Upper lobe of left lung (tissue), 6 donors: Measurements from ENCODE around the gene EFHC2. TPM values are rescaled to one million over a fixed set of nuclear protein-coding genes. Genes with fewer than 3 reads are reported as not detected.

ENCODE experiments used
- ATAC-seq, 2 donors: fragments of 200-7000 bp; cut with Tn5 transposase; one replicate each; pipeline ENCODE4 v1.9.1; 2022; ENCODE audit warnings: mild to moderate bottlenecking in 2 of 2, moderate library complexity in 2 of 2; ENCODE audit not compliant: low FRiP score in 2 of 2
- DNase-seq, 2 donors: peaks; one replicate each; pipeline ENCODE4 v3.0.0-alpha.2; 2019 to 2020
- H3K27ac ChIP-seq, 4 donors: fragments of 200-600 bp; sonication (generic); one replicate each; pipeline ENCODE4 v1.5.1; 2016 to 2019
- H3K27me3 ChIP-seq, 4 donors: fragments of 200-600 bp; sonication (generic); one replicate each; pipeline ENCODE4 v1.5.1; 2017 to 2019
- H3K36me3 ChIP-seq, 4 donors: fragments of 200-600 bp; sonication (generic); one replicate each; pipeline ENCODE4 v1.5.1; 2016 to 2019
- H3K4me1 ChIP-seq, 4 donors: fragments of 200-600 bp; sonication (generic); one replicate each; pipeline ENCODE4 v1.5.1; 2018 to 2019
- H3K4me3 ChIP-seq, 4 donors: fragments of 200-600 bp; sonication (generic); one replicate each; pipeline ENCODE4 v1.5.1; 2017 to 2019; ENCODE audit warnings: mild to moderate bottlenecking in 2 of 4, moderate library complexity in 1 of 4
- H3K9me3 ChIP-seq, 4 donors: fragments of 200-600 bp; sonication (generic); one replicate each; pipeline ENCODE4 v1.5.1; 2018 to 2019
- EP300 ChIP-seq, 4 donors: sonication (generic); formaldehyde crosslinking; IDR thresholded peaks; one replicate each; pipeline ENCODE4 v1.5.1; 2017; ENCODE audit warnings: antibody characterized with exemption in 4 of 4, control low read depth in 2 of 4
- POLR2A ChIP-seq, 4 donors: fragments of 450-650 bp; IDR thresholded peaks; one replicate each; pipeline ENCODE4 v1.5.1; 2016 to 2017; ENCODE audit warnings: antibody characterized with exemption in 4 of 4, mild to moderate bottlenecking in 2 of 4
- POLR2AphosphoS5 ChIP-seq, 2 donors: sonication (generic); formaldehyde crosslinking; IDR thresholded peaks; one replicate each; pipeline ENCODE4 v1.5.1; 2017; ENCODE audit warnings: antibody characterized with exemption in 2 of 2
- WGBS, 2 donors: methylation state at CpG; one replicate each; pipeline ENCODE4 v1.1.5; 2017 to 2018; 5-methylcytosine and 5-hydroxymethylcytosine counted together
- total RNA-seq, 6 donors: library from RNA; depleted of rRNA in 4 of 6; stranded (reverse); fragments of >200 nt in 4 of 6; gene quantifications; one replicate each; pipeline versions ENCODE4 v1.1.0 to v1.2.1, GENCODE V29; 2016 to 2021
- TF ChIP-seq, protein P1 (sequence below), 6 experiments: fragments of 450-650 bp in 4 of 6; fragments of 200-600 bp in 2 of 6; sonication (generic) in 2 of 6; IDR thresholded peaks; one replicate each; pipeline ENCODE4 v1.5.1; 2016 to 2019; ENCODE audit warnings: antibody characterized with exemption in 6 of 6
- donor health status: DM: no; HTN: no; CAD: no; lungs with moderate emphysema.
- donor health status: DM: no; HTN: yes; CAD: no; lungs with severe emphysema.

The EFHC2 gene, protein sequence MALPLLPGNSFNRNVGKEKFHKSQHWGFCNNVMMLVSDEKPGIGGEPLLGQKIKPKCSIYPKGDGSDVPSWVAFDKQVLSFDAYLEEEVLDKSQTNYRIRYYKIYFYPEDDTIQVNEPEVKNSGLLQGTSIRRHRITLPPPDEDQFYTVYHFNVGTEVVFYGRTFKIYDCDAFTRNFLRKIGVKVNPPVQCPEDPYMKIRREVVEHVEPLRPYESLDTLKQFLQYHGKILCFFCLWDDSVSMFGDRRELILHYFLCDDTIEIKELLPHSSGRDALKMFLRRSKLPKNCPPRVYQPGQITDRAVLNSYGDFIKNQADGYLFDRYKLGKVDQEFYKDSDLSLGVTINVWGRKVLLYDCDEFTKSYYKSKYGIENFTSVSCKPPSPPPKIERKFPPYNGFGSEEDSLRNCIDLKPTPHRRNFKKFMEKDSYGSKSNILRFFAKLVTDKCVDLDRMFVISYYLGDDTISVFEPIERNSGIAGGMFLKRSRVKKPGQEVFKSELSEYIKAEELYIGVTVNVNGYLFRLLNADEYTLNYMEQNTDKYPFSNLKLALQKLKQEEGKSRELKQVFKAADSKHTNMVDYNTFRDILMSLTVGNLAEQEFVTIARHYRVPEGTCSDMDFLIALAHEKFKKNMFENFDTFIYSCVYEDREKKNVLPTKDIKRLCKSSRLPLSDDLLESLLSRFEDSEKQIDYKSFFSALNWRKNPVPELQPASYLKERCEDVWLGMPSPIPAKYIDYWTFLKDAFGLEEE
- 10 to 100 TPM in 1 of 6 donors, 1 to 10 TPM in 4, under 1 TPM in 1; 0.31 to 13.0 (median 1.8) TPM for total RNA-seq

GRCh38 chrX:44343412-44344141 lies at the start of gene EFHC2:
EFHC2 (minus strand) TSS chrX:44343672; CDS start chrX:44343588, 84 bp downstream.
- Histone ChIP-seq H3K4me1 (peaks cover 0 to 9% (median 0%) of the 10 kb centered on the region in 4 donors), H3K27ac (peak within 1 kb of the TSS in 2 of 4 donors; percentile 52 to 73), H3K27me3 (no peaks in the 10 kb centered on the region), H3K9me3 (no peaks in the 10 kb centered on the region), H3K4me3 (peak within 1 kb of the TSS in 3 of 4 donors; percentile 39 to 52 (median 50)), H3K36me3 (no peaks in the 10 kb centered on the region)
- DNase-seq = peak; percentile 47 to 89
- 8 to 10% methylated on average over 17 to 24 of the region's 39 CpGs for WGBS, 2 donors
- peak; percentile 69 to 84 for ATAC-seq
- TF ChIP-seq POLR2A (IDR thresholded peaks at IDR 0.05) (no peak), POLR2AphosphoS5 (IDR thresholded peaks at IDR 0.05) (no peak), EP300 (IDR thresholded peaks at IDR 0.05) (no peak)
- TF ChIP-seq, protein P1, sequence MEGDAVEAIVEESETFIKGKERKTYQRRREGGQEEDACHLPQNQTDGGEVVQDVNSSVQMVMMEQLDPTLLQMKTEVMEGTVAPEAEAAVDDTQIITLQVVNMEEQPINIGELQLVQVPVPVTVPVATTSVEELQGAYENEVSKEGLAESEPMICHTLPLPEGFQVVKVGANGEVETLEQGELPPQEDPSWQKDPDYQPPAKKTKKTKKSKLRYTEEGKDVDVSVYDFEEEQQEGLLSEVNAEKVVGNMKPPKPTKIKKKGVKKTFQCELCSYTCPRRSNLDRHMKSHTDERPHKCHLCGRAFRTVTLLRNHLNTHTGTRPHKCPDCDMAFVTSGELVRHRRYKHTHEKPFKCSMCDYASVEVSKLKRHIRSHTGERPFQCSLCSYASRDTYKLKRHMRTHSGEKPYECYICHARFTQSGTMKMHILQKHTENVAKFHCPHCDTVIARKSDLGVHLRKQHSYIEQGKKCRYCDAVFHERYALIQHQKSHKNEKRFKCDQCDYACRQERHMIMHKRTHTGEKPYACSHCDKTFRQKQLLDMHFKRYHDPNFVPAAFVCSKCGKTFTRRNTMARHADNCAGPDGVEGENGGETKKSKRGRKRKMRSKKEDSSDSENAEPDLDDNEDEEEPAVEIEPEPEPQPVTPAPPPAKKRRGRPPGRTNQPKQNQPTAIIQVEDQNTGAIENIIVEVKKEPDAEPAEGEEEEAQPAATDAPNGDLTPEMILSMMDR (IDR thresholded peaks at IDR 0.05) = no peak

- WGBS, 2 donors = 72 to 91% methylated on average over 1 of the region's 1 CpG
- Histone ChIP-seq H3K27ac (no peak overlapping the region), H3K27me3 (no peaks in the 10 kb centered on the region), H3K36me3 (no peaks in the 10 kb centered on the region), H3K9me3 (no peaks in the 10 kb centered on the region), H3K4me3 (no peak overlapping the region), H3K4me1 (no peaks in the 10 kb centered on the region)
- no peak for DNase-seq
- TF ChIP-seq POLR2A (IDR thresholded peaks at IDR 0.05) = no peak
- TF ChIP-seq, protein P1 (IDR thresholded peaks at IDR 0.05) = no peak
- no peak for TF ChIP-seq EP300 (IDR thresholded peaks at IDR 0.05)
- TF ChIP-seq POLR2AphosphoS5 (IDR thresholded peaks at IDR 0.05) = no peak
- no peak for ATAC-seq
Measured at GRCh38 chrX:44392767-44393166, 49.3 kb upstream of the EFHC2 start.

DNA sequence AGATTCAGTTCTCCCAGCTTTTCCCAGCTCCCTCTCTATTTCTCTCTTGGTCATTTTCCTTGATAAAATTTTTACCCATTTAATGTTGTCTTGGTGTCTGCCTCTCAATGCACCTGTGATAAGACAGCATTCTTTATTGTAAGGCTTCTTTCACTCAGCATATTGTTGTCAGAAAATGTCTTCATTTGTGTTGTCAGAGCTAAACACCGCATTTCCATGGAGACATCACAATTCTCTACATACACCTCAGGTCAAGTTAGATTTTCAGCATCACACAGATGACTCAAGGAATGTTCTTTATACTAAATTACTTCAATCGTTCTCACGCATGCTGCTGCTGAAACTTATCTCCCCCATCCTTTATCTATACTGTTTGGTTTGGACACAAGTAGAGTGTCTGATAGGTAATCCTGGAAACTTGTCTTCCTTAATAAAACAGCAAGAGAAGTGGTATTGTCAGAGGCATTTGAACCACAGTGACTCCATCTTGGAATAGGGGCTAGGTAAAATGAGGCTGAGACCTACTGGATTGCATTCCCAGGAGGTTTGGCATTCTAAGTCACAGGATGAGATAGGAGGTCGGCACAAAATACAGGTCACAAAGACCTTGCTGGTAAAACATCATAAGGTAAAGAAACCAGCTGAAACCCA lies 41.3 kb upstream of the EFHC2 start:
- WGBS, 2 donors = 87 to 90% methylated on average over 4 of the region's 4 CpGs
- no peak for ATAC-seq
- TF ChIP-seq EP300 (IDR thresholded peaks at IDR 0.05) = no peak
- no peak for TF ChIP-seq POLR2AphosphoS5 (IDR thresholded peaks at IDR 0.05)
- TF ChIP-seq, protein P1 (IDR thresholded peaks at IDR 0.05) = no peak
- no peak for TF ChIP-seq POLR2A (IDR thresholded peaks at IDR 0.05)

DNA sequence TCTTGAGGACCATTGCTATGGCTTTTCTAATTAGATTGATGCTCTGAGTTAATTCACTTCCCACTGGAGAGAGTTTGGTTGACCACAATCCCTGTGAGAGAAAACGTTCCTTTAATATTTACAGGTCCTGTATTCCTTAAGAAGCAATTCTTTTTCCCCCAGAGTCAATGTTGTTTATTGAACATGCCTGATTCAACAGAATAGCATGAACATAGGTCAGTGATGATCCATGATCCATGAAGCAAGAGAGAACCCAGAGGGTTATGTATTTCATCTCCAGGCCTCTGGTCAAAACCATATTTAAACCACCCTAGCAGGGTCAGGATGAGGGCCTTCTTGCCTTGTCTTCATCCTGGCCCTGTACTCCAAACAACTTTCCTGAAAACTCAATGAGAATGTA lies 39.4 kb upstream of the EFHC2 start:
- Histone ChIP-seq H3K36me3 (no peaks in the 10 kb centered on the region), H3K27me3 (no peaks in the 10 kb centered on the region), H3K27ac (no peak overlapping the region), H3K4me1 (no peaks in the 10 kb centered on the region), H3K4me3 (no peak overlapping the region), H3K9me3 (no peaks in the 10 kb centered on the region)
- no peak for DNase-seq
- TF ChIP-seq POLR2A (IDR thresholded peaks at IDR 0.05) (no peak), EP300 (IDR thresholded peaks at IDR 0.05) (no peak), POLR2AphosphoS5 (IDR thresholded peaks at IDR 0.05) (no peak)
- TF ChIP-seq, protein P1 (IDR thresholded peaks at IDR 0.05) = no peak
- ATAC-seq = no peak
- WGBS, 2 donors = 71 to 80% methylated on average over 1 of the region's 1 CpG

More for the DNA sequence above, 41.3 kb upstream of the EFHC2 start:
- Histone ChIP-seq H3K36me3 (no peaks in the 10 kb centered on the region), H3K9me3 (no peaks in the 10 kb centered on the region), H3K27ac (no peak overlapping the region), H3K4me3 (no peak overlapping the region), H3K4me1 (no peaks in the 10 kb centered on the region), H3K27me3 (no peaks in the 10 kb centered on the region)
- no peak for DNase-seq
